H1 (cell line): ENCODE measurements around the gene HOXD11. TPM values are rescaled to one million over a fixed set of nuclear protein-coding genes. Genes with fewer than 3 reads are reported as not detected.

ENCODE experiments used
- ASH2L ChIP-seq: fragments of 200-600, 300-600 bp; sonication (generic); IDR thresholded peaks from one replicate; pipeline ENCODE4 v1.7.1; 2017; ENCODE audit warnings: low read length
- EZH2 ChIP-seq: fragments of 200-600 bp; sonication (generic); IDR thresholded peaks from 2 replicates; pipeline ENCODE4 v1.7.1; 2012; ENCODE audit warnings: low read depth, mild to moderate bottlenecking, moderate library complexity, low read length, inconsistent platforms; ENCODE audit not compliant: severe bottlenecking
- SRF ChIP-seq: IDR thresholded peaks from 2 replicates; pipeline ENCODE4 v1.6.1; 2011; ENCODE audit warnings: mild to moderate bottlenecking, low read depth, low read length, moderate library complexity
- polyA plus RNA-seq, 7 experiments: library from polyadenylated mRNA; depleted of rRNA in 3 of 7; stranded (reverse) in 5 of 7; unstranded in 2 of 7; fragments of >200 nt in 5 of 7; fragments of 200-250 nt in 2 of 7; gene quantifications; 1 replicate in 5 of 7; 2 replicates in 1 of 7; 4 replicates in 1 of 7; pipeline versions ENCODE4 v1.2.1 to v1.2.3, GENCODE V29; 2011 to 2013; ENCODE audit warnings: missing spikeins in 2 of 7, mixed read lengths in 2 of 7
- total RNA-seq: library from RNA; stranded (reverse); fragmentation: NEBNext Ultra II Directional; extraction: Animal tissue kit (Norgen Biotek cat#: 25700); gene quantifications from 2 replicates; pipeline ENCODE4 v1.2.1, GENCODE V29; 2021

HOXD11 gene
- total and polyA plus RNA-seq, 2 of the 8 experiments (the other 6 are each of a cell fraction or from before 2014, with no cell fraction given) = not detected

- peak; percentile 53 for TF ChIP-seq ASH2L
- TF ChIP-seq SRF = no peak
- TF ChIP-seq EZH2 = peak; percentile 96
- TF ChIP-seq, all 59 proteins: peak for 8
Measured at GRCh38 chr2:176136374-176137251, 29.5 kb downstream of the HOXD11 start (continued).
